ENCODE measurements around the gene CAMK2D.

- TF ChIP-seq CTCF (IDR thresholded peaks at IDR 0.05; ENCODE audit: low read length) (no peak), EZH2 (optimal IDR thresholded peaks at IDR 0.05; ENCODE audit: low read depth, low read length) (no peak), EZH2phosphoT487 (IDR thresholded peaks at IDR 0.05; ENCODE audit: low read length) (no peak)
Observed at GRCh38 chr4:113745711-113746110, 15.8 kb downstream of the CAMK2D start.
